HG02610 (cell line): ENCODE data around the gene ZSCAN2.
"Not testable (repeated sequence)": the region's sequence is repeated elsewhere in the genome, so short reads cannot be mapped to it uniquely, and the experiment has no call there.

Experiments
- ATAC-seq: cut with Tn5 transposase; IDR thresholded peaks from one replicate; pipeline ENCODE4 v1.9.1; 2021; ENCODE audit warnings: mild to moderate bottlenecking, moderate library complexity; ENCODE audit not compliant: unreplicated experiment

ZSCAN2 gene

DNA sequence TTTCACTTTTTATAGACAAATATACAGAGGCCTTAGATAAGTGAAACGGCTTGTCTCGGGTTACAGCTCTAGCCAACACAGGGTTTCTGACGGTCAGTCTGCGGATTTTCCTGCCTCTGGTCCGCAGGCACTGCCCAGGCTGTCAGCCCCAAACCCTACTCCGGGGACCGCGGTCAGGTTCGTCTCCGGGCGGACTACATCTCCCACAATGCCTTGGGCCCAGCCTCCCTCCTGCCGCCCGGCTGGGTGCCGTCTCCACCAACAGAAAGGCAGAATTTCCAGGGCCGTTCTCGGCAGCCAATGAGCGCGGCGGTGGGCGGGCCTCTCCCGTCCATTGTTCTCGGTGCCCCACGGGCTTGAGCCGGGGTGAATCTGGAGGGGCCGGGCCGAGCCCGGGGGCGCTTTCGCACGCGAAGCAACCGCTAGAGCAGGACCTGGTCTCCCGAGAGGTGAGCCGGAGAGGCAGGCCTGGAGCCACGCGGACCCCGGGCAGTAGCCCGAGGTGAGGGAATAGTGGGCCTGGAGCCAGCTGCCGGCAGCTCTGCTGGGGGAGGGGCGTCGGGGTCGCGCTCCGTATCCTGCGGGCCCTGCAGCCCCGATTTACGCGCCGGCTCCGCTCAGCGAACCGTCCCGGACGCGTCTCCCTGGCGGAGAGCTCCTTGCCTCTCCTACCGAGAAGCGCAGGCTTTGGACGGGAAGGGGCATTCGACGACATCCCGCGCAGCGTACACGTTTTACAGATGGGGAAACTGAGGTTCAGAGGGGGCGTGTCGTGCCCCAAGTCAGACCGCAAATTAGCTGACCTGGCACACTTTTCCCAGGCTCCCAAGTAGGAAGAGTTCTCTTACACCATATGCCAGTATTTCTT, at the start of gene ZSCAN2:
Gene ZSCAN2, plus strand, starts transcription at position 323 of the 868 bp plus-strand sequence. CDS start 2,919 bp downstream, outside the sequence.
- peak; percentile 94 for ATAC-seq

DNA sequence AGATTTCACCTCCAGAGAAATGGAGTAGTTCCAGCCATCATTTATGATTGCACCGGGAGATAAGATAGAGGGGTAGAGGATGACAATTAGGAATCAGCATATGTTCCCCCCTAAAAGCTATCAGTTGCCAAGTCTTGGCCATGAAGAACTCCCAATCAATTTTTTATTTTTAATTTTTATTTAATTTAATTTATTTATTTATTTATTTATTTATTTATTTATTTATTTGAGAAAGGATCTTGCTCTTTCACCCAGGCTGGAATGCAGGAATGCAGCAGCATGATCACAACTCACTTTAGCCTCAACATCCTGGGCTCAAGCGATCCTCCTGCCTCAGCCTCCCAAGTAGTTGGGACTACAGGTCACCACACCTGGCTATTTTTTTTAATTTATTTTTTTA, 49.2 kb upstream of the ZSCAN2 start:
- not testable (repeated sequence) for ATAC-seq

GRCh38 chr15:84552896-84553295, 47.9 kb upstream of the ZSCAN2 start:
- ATAC-seq: no peak

GRCh38 chr15:84556690-84557089, 44.1 kb upstream of the ZSCAN2 start:
- not testable (repeated sequence) for ATAC-seq

DNA sequence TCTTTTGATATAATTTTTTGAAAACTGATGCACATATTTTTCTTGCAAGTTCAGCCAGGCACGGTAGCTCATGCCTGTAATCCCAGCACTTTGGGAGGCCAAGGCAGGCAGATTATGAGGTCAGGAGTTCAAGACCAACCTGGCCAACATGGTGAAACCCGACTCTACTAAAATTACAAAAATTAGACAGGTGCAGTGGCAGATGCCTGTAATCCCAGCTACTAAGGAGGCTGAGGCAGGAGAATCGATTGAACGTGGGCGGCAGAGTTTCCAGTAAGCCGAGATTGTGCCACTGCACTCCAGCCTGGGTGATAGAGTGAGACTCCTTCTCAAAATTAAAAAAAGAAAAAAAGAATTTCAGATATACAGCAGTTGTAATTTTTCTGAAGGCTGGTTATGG, 32.8 kb upstream of the ZSCAN2 start:
- ATAC-seq: not testable (repeated sequence)

DNA sequence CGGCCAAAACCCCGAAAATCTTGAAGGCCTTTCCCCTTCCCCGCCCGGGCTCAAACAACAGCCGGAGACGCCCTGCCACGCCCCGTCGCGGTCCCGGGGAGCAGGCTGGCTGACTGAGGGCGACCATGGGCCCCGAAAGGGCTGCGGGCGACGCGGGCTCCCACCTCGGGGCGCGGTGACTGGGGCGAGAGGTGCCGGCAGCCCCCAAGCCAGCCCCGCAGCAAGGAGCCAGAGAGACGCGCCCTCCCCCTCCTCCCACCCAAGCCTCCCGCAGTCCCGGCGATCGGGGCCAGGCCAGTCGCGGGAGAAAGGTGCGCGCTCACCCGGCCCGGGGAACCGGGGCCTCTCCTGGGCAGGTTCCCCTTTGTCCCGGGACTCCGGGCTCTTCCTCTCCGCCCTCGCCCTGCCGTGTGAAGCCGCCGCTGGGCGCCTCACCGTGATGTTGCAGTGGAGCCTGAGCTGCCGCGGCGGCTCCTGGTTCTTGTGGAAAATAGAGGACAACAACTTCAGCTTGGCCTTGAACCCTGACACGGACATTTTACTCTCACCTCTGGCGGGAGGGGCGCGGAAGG, 30.6 kb upstream of the ZSCAN2 start:
- ATAC-seq: no peak

GRCh38 chr15:84572231-84572630, 28.6 kb upstream of the ZSCAN2 start:
- no peak for ATAC-seq

- no peak for ATAC-seq
Measured at GRCh38 chr15:84575493-84575892, 25.3 kb upstream of the ZSCAN2 start.

DNA sequence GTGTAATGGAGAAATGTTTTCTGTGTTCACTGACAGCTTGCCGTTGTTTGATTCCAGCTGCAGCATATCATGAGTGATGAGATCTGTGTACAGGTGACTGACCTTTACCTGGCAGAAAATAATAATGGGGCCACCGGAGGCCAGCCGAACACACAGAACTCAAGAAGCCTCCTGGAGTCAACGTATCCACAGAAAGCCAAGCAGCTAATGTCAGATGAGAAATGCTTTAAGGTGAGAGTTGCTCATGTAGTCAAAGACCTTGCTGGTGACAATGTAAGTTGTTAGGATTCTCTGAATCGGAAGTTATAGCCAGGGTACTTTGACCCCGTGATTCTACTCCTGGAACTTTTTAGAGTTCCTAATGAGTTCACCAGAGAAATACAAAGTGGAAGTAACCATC, 22.9 kb upstream of the ZSCAN2 start:
- ATAC-seq: not testable (repeated sequence)

GRCh38 chr15:84579261-84579721, 21.5 kb upstream of the ZSCAN2 start:
- not testable (repeated sequence) for ATAC-seq

DNA sequence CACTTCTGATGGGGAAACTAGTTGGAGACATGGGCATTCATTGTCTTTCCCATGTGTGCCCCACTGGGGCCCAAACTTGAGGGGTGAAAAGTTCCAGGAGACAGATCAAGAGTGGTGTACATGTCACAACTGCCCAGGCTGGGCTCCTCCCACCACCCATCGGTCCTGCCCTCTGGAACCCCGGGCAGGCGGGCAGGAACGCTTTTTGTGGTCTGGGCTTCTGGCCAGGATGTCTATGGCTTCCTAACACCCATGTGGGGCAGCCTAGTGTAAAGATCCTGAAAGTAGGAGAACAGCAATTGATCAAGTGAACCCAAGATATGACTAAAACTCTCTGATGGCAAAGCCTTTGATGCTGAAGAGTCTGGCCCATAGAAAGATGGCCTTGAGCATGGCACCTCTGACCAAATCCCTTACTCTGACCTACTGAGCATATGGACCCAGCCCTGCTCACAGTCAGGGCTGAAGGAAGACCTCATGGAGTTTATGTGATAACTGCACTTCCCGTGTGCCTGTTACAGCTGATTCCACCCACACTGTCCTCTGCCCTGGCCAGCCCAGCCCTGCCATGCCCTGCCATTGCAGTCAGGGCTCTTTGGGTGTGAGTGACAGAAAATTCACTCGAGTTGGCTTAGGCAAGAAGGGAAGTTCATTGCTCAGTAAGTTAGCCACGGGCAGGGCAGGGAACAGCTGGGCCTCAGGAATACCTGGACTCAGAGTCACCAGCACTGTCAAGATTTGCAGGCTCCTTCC, 19.0 kb upstream of the ZSCAN2 start:
- ATAC-seq: not testable (repeated sequence)

DNA sequence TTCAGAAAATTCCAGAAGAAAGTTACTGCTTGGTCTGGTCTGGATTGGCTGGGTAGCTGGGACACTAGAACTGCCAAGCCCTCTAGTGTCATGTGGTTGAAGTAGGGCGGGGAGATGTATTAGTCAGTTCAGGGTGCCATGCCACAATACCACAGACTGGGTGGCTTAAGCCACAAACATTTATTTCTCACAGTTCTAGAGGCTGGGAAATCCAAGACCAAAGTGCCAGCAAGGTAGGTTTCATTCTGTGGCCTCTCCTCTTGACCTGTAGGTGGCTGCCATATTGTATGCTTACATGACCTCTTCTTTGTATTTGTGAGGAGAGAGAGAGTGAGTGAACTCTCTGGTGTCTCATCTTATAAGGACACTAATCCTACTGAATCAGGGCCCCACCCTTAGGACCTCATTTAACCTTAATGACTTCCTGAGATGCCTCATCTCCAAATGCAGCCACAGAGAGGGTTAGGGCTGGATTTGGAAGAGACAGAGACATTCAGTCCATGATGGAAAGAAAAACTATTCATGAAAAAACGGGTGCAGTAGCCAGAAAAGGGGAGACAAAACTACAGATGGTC, 18.1 kb upstream of the ZSCAN2 start:
- no peak for ATAC-seq

- not testable (repeated sequence) for ATAC-seq
Measured at GRCh38 chr15:84583921-84584320, 16.9 kb upstream of the ZSCAN2 start.

GRCh38 chr15:84586696-84587095, 14.1 kb upstream of the ZSCAN2 start:
- no peak for ATAC-seq

DNA sequence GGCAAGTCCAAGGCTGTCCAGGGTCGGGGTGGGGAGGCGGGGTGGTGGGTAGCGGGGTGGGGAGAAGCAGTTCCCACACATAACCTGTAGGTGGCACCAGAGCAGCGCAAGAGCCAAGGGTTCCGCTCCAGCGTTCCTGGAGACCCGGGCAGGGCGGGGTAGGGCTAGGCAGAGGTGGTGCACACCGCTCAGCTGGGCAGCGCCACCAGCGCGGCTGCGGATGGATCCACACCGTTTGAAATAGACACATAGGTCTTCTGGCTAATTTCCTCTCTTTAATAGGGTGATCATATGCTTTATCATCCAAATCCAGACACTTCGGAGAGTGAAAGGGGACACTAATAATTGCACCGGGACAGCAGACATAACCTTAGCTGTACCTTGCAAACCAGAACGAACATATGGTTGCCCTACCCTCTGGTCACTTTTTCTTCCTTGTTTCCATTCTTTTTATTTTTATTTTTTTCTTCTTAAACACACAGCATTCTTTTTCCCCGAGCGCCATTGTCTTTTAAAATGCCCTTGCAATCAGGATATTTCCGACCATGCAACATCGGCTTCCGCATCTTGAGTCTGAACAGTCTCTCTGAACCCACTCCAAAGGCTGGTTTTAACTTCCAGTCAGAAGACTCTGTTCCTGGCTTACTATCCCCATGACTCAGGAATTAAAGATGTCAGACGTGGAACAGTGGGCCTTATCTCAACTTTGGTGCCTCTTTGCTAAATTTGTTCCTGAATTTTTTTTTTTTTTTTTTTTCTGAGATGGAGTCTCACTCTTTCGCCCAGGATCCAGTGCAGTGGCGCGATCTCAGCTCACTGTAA, 12.5 kb upstream of the ZSCAN2 start:
- peak; percentile 94 for ATAC-seq

- ATAC-seq: no peak
Measured at GRCh38 chr15:84590406-84590805, 10.4 kb upstream of the ZSCAN2 start.

DNA sequence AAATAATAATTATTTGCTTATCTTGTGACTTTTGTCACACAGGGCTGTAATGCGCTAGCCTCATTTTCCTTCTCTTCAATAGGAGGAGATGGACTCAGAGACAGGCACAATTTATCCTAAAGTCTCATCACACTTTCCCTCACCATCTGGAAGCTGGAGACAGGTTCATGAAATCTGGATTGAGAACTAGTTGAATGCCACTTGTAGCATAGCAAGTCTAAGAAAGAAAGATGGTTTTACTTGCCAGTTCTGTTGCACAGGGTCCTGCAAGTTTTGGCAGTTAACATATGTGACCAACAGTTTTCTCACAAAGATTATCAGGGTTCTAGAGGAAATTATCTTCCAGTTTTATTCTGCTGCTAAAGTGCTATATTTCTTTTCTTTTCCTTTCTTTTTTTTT, 9.0 kb upstream of the ZSCAN2 start:
- ATAC-seq: no peak

DNA sequence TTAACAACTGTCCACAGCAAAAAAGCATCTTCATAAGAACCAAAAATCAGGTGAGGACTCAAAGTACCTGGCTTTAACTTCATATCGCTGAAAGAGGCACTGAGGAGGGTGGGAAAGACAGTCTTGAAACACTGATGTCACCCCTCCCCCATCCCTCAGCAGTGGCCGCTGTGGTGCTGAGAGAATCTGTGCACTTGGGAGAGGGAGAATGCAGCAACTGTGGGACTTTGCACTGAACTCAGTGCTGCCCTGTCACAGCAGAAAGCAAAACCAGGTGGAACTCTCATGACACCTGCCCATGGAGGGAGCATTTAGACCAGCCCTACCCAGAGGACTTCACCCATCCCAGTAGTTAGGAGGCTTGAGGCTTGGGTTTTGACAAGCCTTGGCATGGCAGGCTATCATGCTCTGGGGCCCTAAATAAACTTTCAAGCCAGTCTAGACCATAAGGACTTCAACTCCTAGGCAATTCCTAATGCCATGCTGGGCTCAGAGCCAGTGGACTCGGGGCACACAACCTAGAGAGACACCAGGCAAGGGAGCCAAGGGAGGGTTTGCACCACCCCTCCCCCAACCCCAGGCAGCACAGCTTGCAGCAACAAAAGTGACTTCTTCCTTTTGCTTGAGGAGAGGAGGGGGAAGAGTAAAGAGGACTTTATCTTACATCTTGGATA, 6.1 kb upstream of the ZSCAN2 start:
- no peak for ATAC-seq

DNA sequence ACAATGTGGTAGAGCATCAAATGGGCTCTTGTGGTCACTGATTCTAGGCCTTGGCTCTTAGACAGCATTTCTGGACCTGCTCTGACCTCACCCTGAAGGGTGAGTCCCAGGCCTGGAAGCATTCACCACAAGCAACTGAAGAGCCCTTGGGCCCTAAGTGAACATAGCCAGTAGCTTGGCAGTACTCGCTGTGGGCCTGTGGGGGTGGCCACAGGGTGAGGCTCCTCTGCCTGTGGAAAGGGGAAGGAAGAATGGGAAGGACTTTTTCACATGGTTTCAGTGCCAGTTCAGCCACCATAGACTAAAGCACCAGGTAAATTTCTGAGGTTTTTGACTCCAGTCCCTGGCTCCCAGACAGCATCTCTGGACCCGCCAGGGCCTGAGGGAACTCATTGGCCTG, 5.1 kb upstream of the ZSCAN2 start:
- ATAC-seq: no peak

- no peak for ATAC-seq
Measured at GRCh38 chr15:84597296-84597695, 3.5 kb upstream of the ZSCAN2 start.
